Motor neuron (in vitro differentiated cells): ENCODE data around the gene SARM1. TPM values are rescaled to one million over a fixed set of nuclear protein-coding genes. Genes with fewer than 3 reads are reported as not detected.

Experiments
- ATAC-seq, 8 experiments: fragments of 200-7000 bp; cut with Tn5 transposase; replicated peaks in 6 of 8; 2 replicates each; pipeline ENCODE4 v1.8.0; 2021; ENCODE audit warnings: mild to moderate bottlenecking in 8 of 8, moderate library complexity in 8 of 8
- H3K27ac ChIP-seq, 2 donors: fragments of 250-450 bp; sonication (Bioruptor Pico); 2 replicates each; pipeline ENCODE4 v1.9.0; 2021; ENCODE audit warnings: antibody characterized with exemption in 2 of 2, mild to moderate bottlenecking in 2 of 2, moderate library complexity in 1 of 2
- H3K4me1 ChIP-seq, 2 donors: fragments of 250-450 bp; sonication (Bioruptor Pico); replicated peaks in 1 of 2; 2 replicates each; pipeline ENCODE4 v1.6.1; 2021; ENCODE audit warnings: antibody characterized with exemption in 2 of 2, mild to moderate bottlenecking in 2 of 2, moderate library complexity in 1 of 2
- H3K4me3 ChIP-seq, 5 donors: fragments of 250-450 bp; sonication (Bioruptor Pico); 2 replicates each; pipeline ENCODE4 v1.9.0; 2021; ENCODE audit warnings: antibody characterized with exemption in 5 of 5, mild to moderate bottlenecking in 5 of 5, moderate library complexity in 4 of 5
- WGBS, 10 experiments: fragments of 450-650 bp; shearing (Covaris generic); methylation state at CpG; one replicate each; pipeline ENCODE4 v1.0.0; 2022; 5-methylcytosine and 5-hydroxymethylcytosine counted together
- in situ Hi-C, 9 experiments: fragments of 400-800 bp; cut with MboI; loops; one replicate each; pipeline ENCODE4 v1.15.0; 2021; ENCODE audit warnings: low sequenced_read_pairs in 9 of 9, low pct_unique_long_range_greater_than_20kb in 2 of 9; ENCODE audit not compliant: unreplicated experiment in 9 of 9
- total RNA-seq, 8 experiments: library from RNA; unstranded; fragments of 300-600 nt; gene quantifications; 2 replicates each; pipeline versions ENCODE4 v1.2.3 to v1.2.4, GENCODE V29; 2022

The SARM1 gene
- total RNA-seq, 8 experiments from 2014 or later: 2.0 to 21.7 (median 10.1) TPM

GRCh38 chr17:28395426-28395825 is 23.9 kb downstream of the SARM1 start:
- no peak overlapping the region for H3K4me3 ChIP-seq
- 0 to 100% (median 71%) methylated on average over 1 of the region's 2 CpGs; no CpG with 5 or more reads in 7 of the 10 experiments for WGBS, 10 experiments
- in situ Hi-C loops: loop anchor here in 1 of 9 experiments (25.0 kb wide), 1 partner anchor 92 kb away; no protein-coding TSS in a partner anchor
- H3K4me1 ChIP-seq: peaks cover 0 to 3% of the 10 kb centered on the region in 2 donors
- no peak overlapping the region for H3K27ac ChIP-seq
- no peak for ATAC-seq

DNA sequence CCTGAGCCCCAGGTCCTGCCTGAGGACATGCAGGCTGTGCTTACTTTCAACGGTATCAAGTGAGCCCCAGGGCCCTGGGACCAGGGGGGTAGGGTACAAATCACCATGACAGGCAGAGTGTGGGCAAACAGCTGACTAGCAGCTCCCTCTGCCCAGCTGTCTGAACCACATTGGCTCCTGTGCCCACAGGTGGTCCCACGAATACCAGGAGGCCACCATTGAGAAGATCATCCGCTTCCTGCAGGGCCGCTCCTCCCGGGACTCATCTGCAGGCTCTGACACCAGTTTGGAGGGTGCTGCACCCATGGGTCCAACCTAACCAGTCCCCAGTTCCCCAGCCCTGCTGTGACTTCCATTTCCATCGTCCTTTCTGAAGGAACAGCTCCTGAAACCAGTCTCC is 24.5 kb downstream of the SARM1 start:
- in situ Hi-C loops: loop anchor here in 1 of 9 experiments (25.0 kb wide), 1 partner anchor 91 kb away; no protein-coding TSS in a partner anchor
- H3K4me3 ChIP-seq: no peak overlapping the region
- ATAC-seq: no peak
- 0 to 100% (median 70%) methylated on average over 1 to 2 of the region's 6 CpGs; no CpG with 5 or more reads in 6 of the 10 experiments for WGBS, 10 experiments
- no peak overlapping the region for H3K27ac ChIP-seq
- H3K4me1 ChIP-seq: peaks cover 0 to 3% of the 10 kb centered on the region in 2 donors

DNA sequence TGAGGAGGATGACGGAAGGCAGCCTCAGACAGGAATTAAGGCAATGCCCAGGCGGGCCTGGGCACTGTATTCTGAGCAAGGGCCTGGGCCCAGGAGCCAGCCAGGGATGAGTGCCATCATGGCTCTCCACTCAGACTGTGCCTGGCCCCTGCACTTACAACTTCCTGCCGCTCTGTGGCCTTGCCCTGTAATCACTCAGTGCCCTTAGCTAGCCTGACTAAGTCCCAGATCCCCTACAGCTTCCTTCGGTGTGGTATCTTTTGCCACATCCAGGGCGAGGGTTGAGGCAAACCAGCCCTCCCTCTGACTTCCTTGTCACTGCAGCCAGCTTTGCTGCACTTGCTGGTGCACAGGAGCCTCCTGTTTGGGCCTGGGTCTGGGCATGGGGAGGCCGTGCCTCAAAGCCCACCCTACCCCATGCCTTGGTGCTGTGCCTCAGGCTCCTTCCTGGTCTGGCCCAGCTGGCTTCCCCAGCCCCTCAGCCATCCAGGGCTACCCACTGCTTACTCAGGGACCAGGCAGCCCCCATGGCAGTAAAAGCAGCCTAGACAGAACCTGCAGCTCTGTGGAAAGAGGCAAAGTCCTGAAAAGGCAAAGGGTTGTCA is 25.2 kb downstream of the SARM1 start:
- in situ Hi-C loops: loop anchor here in 1 of 9 experiments (25.0 kb wide), 1 partner anchor 91 kb away; no protein-coding TSS in a partner anchor
- H3K4me1 ChIP-seq: peaks cover 0 to 3% of the 10 kb centered on the region in 2 donors
- ATAC-seq: peak in 1 of 8 experiments; percentile 13
- H3K4me3 ChIP-seq: no peak overlapping the region
- H3K27ac ChIP-seq: no peak overlapping the region
- WGBS, 10 experiments: 89 to 100% (median 95%) methylated on average over 1 to 4 of the region's 6 CpGs; no CpG with 5 or more reads in 6 of the 10 experiments

- 90 to 100% (median 93%) methylated on average over 2 to 3 of the region's 3 CpGs; no CpG with 5 or more reads in 7 of the 10 experiments for WGBS, 10 experiments
Observed at GRCh38 chr17:28397275-28397674, 25.8 kb downstream of the SARM1 start.

DNA sequence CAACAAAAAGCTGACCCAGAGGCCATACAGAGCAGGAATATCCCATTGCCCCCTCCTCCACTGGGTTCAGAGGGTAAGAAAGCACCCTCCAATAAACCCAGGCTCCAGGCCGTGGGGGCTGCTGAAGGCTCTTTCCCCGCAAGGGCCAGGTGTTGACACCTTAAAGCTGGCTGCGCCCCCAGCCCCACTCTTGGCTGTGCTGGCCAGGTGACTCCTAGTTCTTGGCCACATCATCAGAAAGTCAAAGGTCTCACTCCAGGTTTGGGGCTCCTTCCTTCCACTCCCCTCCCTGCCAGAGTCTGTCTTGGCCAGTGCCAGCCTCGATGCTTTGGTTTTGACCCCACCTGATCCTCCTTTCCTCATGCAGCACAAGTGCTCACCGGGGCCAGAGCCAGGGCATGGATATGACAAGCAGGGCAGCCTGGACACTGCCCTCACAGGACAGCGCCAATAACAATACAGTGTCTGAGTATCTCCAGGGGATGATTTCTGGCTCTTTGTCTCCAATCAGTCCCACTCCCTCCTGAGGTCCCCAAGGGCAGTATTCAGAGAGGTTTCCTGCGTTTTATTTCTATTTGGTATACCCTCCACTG is 26.3 kb downstream of the SARM1 start:
- 40 to 100% (median 57%) methylated on average over 1 to 4 of the region's 7 CpGs; no CpG with 5 or more reads in 4 of the 10 experiments for WGBS, 10 experiments
- no peak overlapping the region for H3K4me3 ChIP-seq
- H3K27ac ChIP-seq: peak overlapping the region in 1 of 2 donors; percentile 67
- in situ Hi-C loops: loop anchor here in 1 of 9 experiments (25.0 kb wide), 1 partner anchor 90 kb away; no protein-coding TSS in a partner anchor
- peak in 4 of 8 experiments; percentile 8 to 24 (median 20) for ATAC-seq
- peaks cover 0 to 3% of the 10 kb centered on the region in 2 donors for H3K4me1 ChIP-seq

More at GRCh38 chr17:28397275-28397674, 25.8 kb downstream of the SARM1 start:
- Histone ChIP-seq H3K4me3 (no peak overlapping the region), H3K4me1 (peaks cover 0 to 3% of the 10 kb centered on the region in 2 donors), H3K27ac (no peak overlapping the region)
- no peak for ATAC-seq
- in situ Hi-C loops: loop anchor here in 1 of 9 experiments (25.0 kb wide), 1 partner anchor 90 kb away; no protein-coding TSS in a partner anchor

GRCh38 chr17:28398280-28398981 is 26.9 kb downstream of the SARM1 start:
- in situ Hi-C loops: loop anchor here in 1 of 9 experiments (25.0 kb wide), 1 partner anchor 89 kb away; no protein-coding TSS in a partner anchor
- Histone ChIP-seq H3K4me3 (no peak overlapping the region), H3K27ac (peak overlapping the region in 1 of 2 donors; percentile 67), H3K4me1 (peaks cover 0 to 3% of the 10 kb centered on the region in 2 donors)
- 0 to 100% (median 83%) methylated on average over 1 to 4 of the region's 6 CpGs; no CpG with 5 or more reads in 3 of the 10 experiments for WGBS, 10 experiments
- peak in 4 of 8 experiments; percentile 23 to 54 (median 51) for ATAC-seq

- H3K4me3 ChIP-seq: no peak overlapping the region
- in situ Hi-C loops: loop anchor here in 1 of 9 experiments (25.0 kb wide), 1 partner anchor 87 kb away; no protein-coding TSS in a partner anchor
- H3K4me1 ChIP-seq: peaks cover 3 to 7% of the 10 kb centered on the region in 2 donors
- no peak for ATAC-seq
- WGBS, 10 experiments: 88 to 100% (median 96%) methylated on average over 1 to 4 of the region's 4 CpGs; no CpG with 5 or more reads in 3 of the 10 experiments
- no peak overlapping the region for H3K27ac ChIP-seq
Observed at GRCh38 chr17:28399808-28400207, 28.3 kb downstream of the SARM1 start.

- WGBS, 10 experiments: 0 to 92% (median 80%) methylated on average over 1 to 3 of the region's 3 CpGs; no CpG with 5 or more reads in 5 of the 10 experiments
- in situ Hi-C loops: no loop called here
- no peak for ATAC-seq
- peaks cover 9 to 10% of the 10 kb centered on the region in 2 donors for H3K4me1 ChIP-seq
- no peak overlapping the region for H3K27ac ChIP-seq
- H3K4me3 ChIP-seq: no peak overlapping the region
Observed at GRCh38 chr17:28402224-28402630, 30.7 kb downstream of the SARM1 start.

- Histone ChIP-seq H3K4me3 (no peak overlapping the region), H3K4me1 (peaks cover 10 to 13% of the 10 kb centered on the region in 2 donors), H3K27ac (no peak overlapping the region)
- WGBS, 10 experiments: 80 to 100% (median 91%) methylated on average over 1 to 5 of the region's 6 CpGs; no CpG with 5 or more reads in 2 of the 10 experiments
- ATAC-seq: no peak
- in situ Hi-C loops: no loop called here
Observed at GRCh38 chr17:28402844-28403243, 31.4 kb downstream of the SARM1 start.

DNA sequence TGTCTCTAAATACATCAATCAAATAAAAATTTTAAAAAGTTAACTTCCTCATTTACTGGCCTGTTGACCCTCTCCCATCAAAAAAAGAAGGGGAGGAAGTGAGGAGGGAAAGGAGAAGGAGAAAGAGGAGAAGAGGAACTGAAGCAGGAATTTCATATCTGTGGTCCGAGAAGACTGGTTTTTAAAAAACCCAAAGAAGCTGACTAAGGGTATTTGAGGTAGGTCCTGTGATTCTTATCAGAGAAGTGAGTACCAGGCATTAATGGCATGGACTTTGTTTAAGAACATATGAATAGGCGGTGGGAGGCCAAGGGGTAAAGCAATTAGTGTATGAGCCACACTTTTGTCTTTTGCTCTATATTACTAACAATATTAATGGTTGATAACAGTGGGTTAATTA is 32.5 kb downstream of the SARM1 start:
- in situ Hi-C loops: no loop called here
- Histone ChIP-seq H3K27ac (no peak overlapping the region), H3K4me3 (no peak overlapping the region), H3K4me1 (peaks cover 10 to 11% of the 10 kb centered on the region in 2 donors)
- no peak for ATAC-seq
- 86 to 100% (median 95%) methylated on average over 1 to 2 of the region's 2 CpGs for WGBS, 10 experiments

DNA sequence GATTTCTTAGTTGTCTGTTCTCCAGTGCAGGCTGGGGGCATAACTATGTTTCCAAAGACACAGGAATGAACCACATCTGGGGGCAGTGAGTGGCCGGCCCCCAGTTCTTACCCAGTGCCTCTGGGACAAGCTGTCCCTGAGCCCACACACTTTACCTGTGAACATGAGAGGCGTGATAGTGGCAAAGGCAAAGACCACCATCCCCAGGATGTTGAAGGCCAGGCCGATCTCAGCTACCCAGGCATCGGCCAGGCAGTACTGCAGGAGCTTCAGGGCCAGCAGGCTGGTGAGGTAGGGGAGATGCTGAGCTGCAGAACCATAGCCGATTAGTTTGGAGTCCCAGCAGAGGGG is 32.9 kb downstream of the SARM1 start:
- H3K27ac ChIP-seq: no peak overlapping the region
- 88 to 100% methylated on average over 1 of the region's 5 CpGs; no CpG with 5 or more reads in 8 of the 10 experiments for WGBS, 10 experiments
- no peak for ATAC-seq
- in situ Hi-C loops: no loop called here
- H3K4me3 ChIP-seq: no peak overlapping the region
- peaks cover 10 to 11% of the 10 kb centered on the region in 2 donors for H3K4me1 ChIP-seq

DNA sequence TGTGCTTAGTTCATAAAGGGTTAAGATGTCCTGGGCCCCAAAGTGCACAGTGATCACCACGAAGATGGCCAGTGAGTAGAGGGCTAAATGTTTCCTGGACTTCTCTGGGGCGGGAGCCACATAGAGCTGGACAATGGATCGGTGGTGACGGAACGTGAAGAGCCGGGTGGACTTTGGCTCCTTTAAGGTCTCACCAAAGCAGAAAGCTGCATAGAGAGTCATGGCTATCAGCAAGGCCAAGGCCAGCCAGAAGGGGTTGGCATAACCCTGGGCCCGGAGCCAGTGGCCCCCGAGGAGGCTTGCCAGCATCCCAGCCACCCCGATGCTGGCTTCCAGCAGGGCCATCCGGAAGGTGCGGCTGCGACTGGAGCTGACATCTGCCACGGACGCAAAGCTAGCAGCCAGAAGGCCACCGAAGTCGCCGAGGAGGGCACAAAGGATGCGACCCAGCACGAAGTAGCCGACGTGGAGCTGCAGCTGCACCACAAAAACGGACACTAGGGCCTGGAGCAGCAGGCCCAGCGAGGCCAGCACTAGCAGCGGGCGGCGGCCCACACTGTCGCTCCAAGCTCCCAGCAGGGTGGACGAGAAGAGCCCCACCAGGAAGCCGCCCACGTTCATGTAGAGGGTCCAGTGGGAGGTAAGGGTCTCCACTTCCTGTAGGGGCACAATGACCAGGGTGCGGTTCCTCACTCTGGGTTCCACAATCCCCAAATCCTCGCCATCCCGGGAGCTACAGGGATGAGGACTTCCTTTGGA is 33.5 kb downstream of the SARM1 start:
- WGBS, 10 experiments: 0 to 80% (median 50%) methylated on average over 1 to 8 of the region's 33 CpGs; no CpG with 5 or more reads in 5 of the 10 experiments
- H3K27ac ChIP-seq: peak overlapping the region; percentile 41 to 57
- H3K4me3 ChIP-seq: peak overlapping the region; percentile 50 to 75 (median 65)
- in situ Hi-C loops: no loop called here
- peaks cover 10 to 11% of the 10 kb centered on the region in 2 donors for H3K4me1 ChIP-seq
- ATAC-seq: peak; percentile 5 to 56 (median 16)
